ENCODE measurements around the gene PTPRF. TPM values are rescaled to one million over a fixed set of nuclear protein-coding genes. Genes with fewer than 3 reads are reported as not detected.

Gene PTPRF
- total RNA-seq, 1 donor from 2014 or later: 145 TPM

DNA sequence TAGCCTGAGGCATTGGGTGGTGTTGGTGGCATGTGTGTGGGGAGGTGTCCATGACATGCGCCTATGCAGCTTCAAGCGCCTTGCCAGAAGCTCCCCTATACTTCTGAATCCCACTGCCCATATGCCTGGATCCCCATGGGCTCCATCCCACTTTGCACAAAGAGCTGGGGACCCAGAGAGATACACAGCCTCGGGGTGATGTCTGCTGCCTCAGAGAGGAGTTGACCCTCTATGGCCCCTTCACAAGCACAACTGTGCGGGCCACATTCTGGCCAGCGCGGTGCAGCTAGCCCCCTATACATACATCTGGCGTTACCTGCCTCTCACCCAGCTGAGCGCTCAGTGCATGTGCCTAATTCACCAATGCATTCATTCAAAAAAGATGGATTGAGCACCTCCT is 9.6 kb upstream of the PTPRF start:
- H3K36me3 Mint-ChIP-seq (ENCODE audit: low read depth, unreplicated experiment): no peaks in the 10 kb centered on the region
- H3K4me3 Mint-ChIP-seq (ENCODE audit: unreplicated experiment): no peak overlapping the region
- DNase-seq (ENCODE audit: low spot score): no peak
- no peak for TF ChIP-seq CTCF (IDR thresholded peaks at IDR 0.05; ENCODE audit: unreplicated experiment)
- H3K4me1 Mint-ChIP-seq (ENCODE audit: unreplicated experiment): peaks cover 3% of the 10 kb centered on the region
- H3K9me3 Mint-ChIP-seq (ENCODE audit: unreplicated experiment): no peaks in the 10 kb centered on the region
- H3K27ac Mint-ChIP-seq (ENCODE audit: unreplicated experiment): no peak overlapping the region
- H3K27me3 Mint-ChIP-seq (ENCODE audit: unreplicated experiment): no peaks in the 10 kb centered on the region

DNA sequence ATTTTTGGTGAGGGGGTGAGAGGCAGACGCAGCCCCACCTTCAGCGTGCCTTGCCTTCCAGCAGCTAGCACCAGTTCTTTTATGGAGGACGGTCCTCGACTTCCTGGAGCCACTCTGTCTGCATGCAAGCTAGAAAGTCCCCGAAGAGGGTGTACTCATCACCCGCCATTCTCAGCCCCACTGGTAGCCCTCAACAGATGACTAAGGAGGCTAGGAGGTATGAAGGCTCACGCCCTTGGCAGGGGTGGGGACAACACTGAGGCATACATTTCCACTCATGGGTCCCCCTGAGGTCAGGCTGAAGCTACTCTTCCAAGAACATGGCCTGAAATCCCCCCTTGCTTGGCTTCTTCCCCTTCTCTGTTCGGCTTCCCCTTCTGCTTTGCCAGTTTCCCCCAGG is 8.9 kb upstream of the PTPRF start:
- Mint-ChIP-seq H3K4me1 (ENCODE audit: unreplicated experiment) (peaks cover 3% of the 10 kb centered on the region), H3K36me3 (ENCODE audit: low read depth, unreplicated experiment) (no peaks in the 10 kb centered on the region), H3K4me3 (ENCODE audit: unreplicated experiment) (no peak overlapping the region), H3K27ac (ENCODE audit: unreplicated experiment) (no peak overlapping the region), H3K9me3 (ENCODE audit: unreplicated experiment) (no peaks in the 10 kb centered on the region), H3K27me3 (ENCODE audit: unreplicated experiment) (no peaks in the 10 kb centered on the region)
- TF ChIP-seq CTCF (IDR thresholded peaks at IDR 0.05; ENCODE audit: unreplicated experiment): no peak
- DNase-seq (ENCODE audit: low spot score): no peak

DNA sequence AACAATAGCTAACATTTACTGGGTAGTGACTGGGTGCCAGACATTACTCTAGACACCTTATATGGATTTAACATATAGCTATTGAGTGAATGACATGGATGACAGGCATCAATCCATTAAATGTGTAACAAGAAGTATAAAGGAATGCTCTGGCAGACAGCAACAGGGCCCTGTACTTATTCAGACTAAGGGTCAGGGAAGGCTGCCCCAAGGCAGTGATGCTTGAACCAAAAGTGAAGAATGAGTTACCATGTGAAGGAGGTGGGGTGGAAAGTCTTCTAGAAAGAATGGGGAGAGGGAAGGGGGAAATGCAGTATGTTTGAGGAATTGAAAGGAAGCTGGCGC is 8.3 kb upstream of the PTPRF start:
- Mint-ChIP-seq H3K9me3 (ENCODE audit: unreplicated experiment) (no peaks in the 10 kb centered on the region), H3K4me3 (ENCODE audit: unreplicated experiment) (no peak overlapping the region)
- TF ChIP-seq CTCF (IDR thresholded peaks at IDR 0.05; ENCODE audit: unreplicated experiment): no peak

DNA sequence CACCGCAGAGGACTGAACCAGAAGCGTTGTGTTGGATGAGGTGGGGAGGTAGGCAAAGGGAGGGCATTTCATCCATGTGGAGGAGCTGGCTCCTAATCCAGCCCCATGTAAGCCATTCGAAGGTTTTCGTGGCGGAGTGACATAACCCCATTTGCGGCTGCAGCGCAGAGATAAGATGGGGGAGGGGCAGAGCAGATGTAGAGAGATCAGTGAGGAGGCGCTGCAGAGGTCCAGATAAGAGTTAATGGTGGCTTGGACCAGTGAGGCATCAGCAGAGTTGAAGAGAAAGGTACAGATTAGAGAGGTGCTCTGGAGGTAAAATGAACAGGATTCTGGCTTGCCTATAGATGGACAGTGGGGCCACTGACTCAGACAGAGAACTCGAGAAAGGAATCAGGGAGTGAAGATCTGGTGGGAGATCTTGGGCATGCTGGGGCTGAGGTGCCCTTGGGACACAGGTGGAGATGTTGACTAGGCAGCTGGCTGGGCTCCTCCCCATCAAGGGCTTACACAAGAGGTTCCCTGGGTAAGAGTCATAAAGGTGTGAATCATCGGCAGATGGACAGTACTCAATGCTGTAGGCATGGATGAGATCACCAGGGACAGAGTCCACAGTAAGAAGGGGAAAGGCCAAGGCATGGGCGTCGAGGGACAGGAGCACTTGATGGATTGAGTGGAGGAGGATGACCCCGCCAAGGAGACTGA is 7.8 kb upstream of the PTPRF start:
- Mint-ChIP-seq H3K27me3 (ENCODE audit: unreplicated experiment) (no peaks in the 10 kb centered on the region), H3K4me3 (ENCODE audit: unreplicated experiment) (no peak overlapping the region), H3K4me1 (ENCODE audit: unreplicated experiment) (peaks cover 3% of the 10 kb centered on the region), H3K27ac (ENCODE audit: unreplicated experiment) (no peak overlapping the region), H3K36me3 (ENCODE audit: low read depth, unreplicated experiment) (no peaks in the 10 kb centered on the region), H3K9me3 (ENCODE audit: unreplicated experiment) (no peaks in the 10 kb centered on the region)
- no peak for TF ChIP-seq CTCF (IDR thresholded peaks at IDR 0.05; ENCODE audit: unreplicated experiment)
- no peak for DNase-seq (ENCODE audit: low spot score)

More for the DNA sequence above, 8.3 kb upstream of the PTPRF start:
- Mint-ChIP-seq H3K36me3 (ENCODE audit: low read depth, unreplicated experiment) (no peaks in the 10 kb centered on the region), H3K27ac (ENCODE audit: unreplicated experiment) (no peak overlapping the region), H3K4me1 (ENCODE audit: unreplicated experiment) (peaks cover 3% of the 10 kb centered on the region), H3K27me3 (ENCODE audit: unreplicated experiment) (no peaks in the 10 kb centered on the region)
- DNase-seq (ENCODE audit: low spot score): no peak

DNA sequence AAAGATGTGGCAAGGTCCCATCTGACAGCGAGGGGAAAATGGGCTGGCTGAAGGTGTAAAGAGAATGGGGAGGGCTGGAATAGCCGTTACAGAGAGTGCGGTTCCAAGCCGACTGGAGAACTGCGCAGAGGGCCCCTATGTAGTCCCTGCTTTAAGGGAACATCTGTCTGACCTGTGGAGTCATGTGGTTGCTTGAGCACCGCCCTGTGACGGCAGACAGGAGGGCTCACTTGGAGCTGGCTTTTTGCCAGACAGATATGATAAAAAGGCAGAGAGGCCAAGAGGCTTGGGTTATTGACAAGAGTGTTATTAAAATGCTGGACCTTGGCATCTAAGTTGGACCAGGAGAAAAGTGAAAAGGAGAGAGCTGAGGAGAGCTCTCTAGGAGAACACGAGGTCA is 5.9 kb upstream of the PTPRF start:
- H3K27me3 Mint-ChIP-seq (ENCODE audit: unreplicated experiment): no peaks in the 10 kb centered on the region
- no peak for TF ChIP-seq CTCF (IDR thresholded peaks at IDR 0.05; ENCODE audit: unreplicated experiment)
- no peak for DNase-seq (ENCODE audit: low spot score)
- H3K27ac Mint-ChIP-seq (ENCODE audit: unreplicated experiment): no peak overlapping the region
- no peaks in the 10 kb centered on the region for H3K36me3 Mint-ChIP-seq (ENCODE audit: low read depth, unreplicated experiment)
- no peaks in the 10 kb centered on the region for H3K9me3 Mint-ChIP-seq (ENCODE audit: unreplicated experiment)
- H3K4me3 Mint-ChIP-seq (ENCODE audit: unreplicated experiment): no peak overlapping the region
- H3K4me1 Mint-ChIP-seq (ENCODE audit: unreplicated experiment): peaks cover 3% of the 10 kb centered on the region
